D721Med (cell line): Measurements from ENCODE around the gene SHISA5.

ENCODE experiments used
- DNase-seq: peaks from one replicate; pipeline ENCODE4 v3.0.0; 2011; ENCODE audit warnings: low spot score; ENCODE audit not compliant: insufficient read length
- FAIRE-seq: peaks from 2 replicates; lab custom pipeline; 2011; peaks lifted over from hg19 to GRCh38; lab: Jason Lieb, UNC
- TF ChIP-seq, protein P1 (sequence below): IDR thresholded peaks from 2 replicates; pipeline ENCODE4 v1.5.1; 2012; ENCODE audit warnings: mild to moderate bottlenecking, control low read depth; ENCODE audit not compliant: insufficient read depth; ENCODE audit errors: missing control alignments

The SHISA5 gene

GRCh38 chr3:48441940-48442339, 62.0 kb downstream of the SHISA5 start:
- FAIRE-seq, result no peak
- TF ChIP-seq, protein P1, sequence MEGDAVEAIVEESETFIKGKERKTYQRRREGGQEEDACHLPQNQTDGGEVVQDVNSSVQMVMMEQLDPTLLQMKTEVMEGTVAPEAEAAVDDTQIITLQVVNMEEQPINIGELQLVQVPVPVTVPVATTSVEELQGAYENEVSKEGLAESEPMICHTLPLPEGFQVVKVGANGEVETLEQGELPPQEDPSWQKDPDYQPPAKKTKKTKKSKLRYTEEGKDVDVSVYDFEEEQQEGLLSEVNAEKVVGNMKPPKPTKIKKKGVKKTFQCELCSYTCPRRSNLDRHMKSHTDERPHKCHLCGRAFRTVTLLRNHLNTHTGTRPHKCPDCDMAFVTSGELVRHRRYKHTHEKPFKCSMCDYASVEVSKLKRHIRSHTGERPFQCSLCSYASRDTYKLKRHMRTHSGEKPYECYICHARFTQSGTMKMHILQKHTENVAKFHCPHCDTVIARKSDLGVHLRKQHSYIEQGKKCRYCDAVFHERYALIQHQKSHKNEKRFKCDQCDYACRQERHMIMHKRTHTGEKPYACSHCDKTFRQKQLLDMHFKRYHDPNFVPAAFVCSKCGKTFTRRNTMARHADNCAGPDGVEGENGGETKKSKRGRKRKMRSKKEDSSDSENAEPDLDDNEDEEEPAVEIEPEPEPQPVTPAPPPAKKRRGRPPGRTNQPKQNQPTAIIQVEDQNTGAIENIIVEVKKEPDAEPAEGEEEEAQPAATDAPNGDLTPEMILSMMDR, result no peak

DNA sequence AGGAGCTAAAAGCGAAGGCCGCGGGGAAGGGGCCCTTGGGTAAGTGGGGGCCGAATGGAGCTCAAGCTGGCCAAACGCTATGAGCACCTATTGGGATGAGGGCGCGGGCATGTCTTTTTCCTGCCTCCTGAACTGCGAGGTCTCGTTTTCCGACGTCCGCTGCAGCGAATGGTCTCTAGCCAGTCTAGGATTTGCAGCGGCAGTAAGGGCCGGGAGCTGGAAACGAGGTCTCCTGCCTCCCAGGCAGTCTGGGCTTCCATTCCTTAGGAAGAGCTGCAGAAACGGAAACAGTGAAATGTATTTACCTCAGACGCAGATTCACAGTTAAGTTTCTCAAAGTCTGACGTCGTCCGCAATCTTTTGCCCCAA, 63.4 kb downstream of the SHISA5 start:
- FAIRE-seq (no peak), DNase-seq (no peak)
- TF ChIP-seq, protein P1, result no peak

More at GRCh38 chr3:48441940-48442339, 62.0 kb downstream of the SHISA5 start:
- no peak for DNase-seq

- DNase-seq (peak; percentile 91), FAIRE-seq (no peak)
- TF ChIP-seq, protein P1, result no peak
These were observed 64.0 kb downstream of the SHISA5 start, which contains the start of the genes CCDC51 and TMA7 for GRCh38 chr3:48439820-48440589. CCDC51 (minus strand) TSS chr3:48440119; CDS start chr3:48435128, 4,991 bp downstream. TMA7 (plus strand) TSS chr3:48440257; CDS start chr3:48440297, 40 bp downstream.

GRCh38 chr3:48437812-48438211, 66.2 kb downstream of the SHISA5 start:
- DNase-seq (no peak), FAIRE-seq (no peak)
- TF ChIP-seq, protein P1, result no peak

- DNase-seq (no peak), FAIRE-seq (no peak)
- TF ChIP-seq, protein P1, result no peak
These were observed 67.1 kb downstream of the SHISA5 start for GRCh38 chr3:48436855-48437254.

DNA sequence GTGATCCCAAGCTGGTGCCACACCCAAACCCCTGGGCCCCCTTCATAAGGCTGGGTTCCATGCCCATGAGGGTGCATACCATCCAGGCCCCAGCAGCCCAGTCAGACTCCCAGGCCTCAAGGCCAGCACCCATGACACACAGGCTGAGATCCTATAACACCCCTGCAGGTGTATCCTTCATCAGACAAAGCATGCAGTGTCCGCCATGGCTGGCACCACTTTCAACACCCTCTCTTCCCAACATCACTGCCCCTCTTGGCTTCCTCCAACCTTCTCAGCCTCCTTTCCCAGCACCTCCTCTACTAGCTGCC, 67.5 kb downstream of the SHISA5 start:
- TF ChIP-seq, protein P1, result no peak
- FAIRE-seq (no peak), DNase-seq (no peak)
